ENCODE results near the gene SLC7A11.
"Not testable (repeated sequence)": the region's sequence is repeated elsewhere in the genome, so short reads cannot be mapped to it uniquely, and the experiment has no call there.

The SLC7A11 gene

GRCh38 chr4:138229160-138229559, 13.0 kb downstream of the SLC7A11 start:
- no peaks in the 10 kb centered on the region for H3K27me3 ChIP-seq (ENCODE audit: control insufficient read depth, insufficient read depth, low read length)
- no peak overlapping the region for H3K4me2 ChIP-seq (ENCODE audit: low read length)
- no peaks in the 10 kb centered on the region for H3K9me3 ChIP-seq (replicated peaks; ENCODE audit: low read length)
- H3K36me3 ChIP-seq (ENCODE audit: insufficient read depth, low read length): peaks cover 15% of the 10 kb centered on the region
- peaks cover 10% of the 10 kb centered on the region for H3K4me1 ChIP-seq (ENCODE audit: control insufficient read depth, insufficient read depth, low read length)
- no peak overlapping the region for H3K9ac ChIP-seq (ENCODE audit: low read depth, low read length)
- no peak overlapping the region for H3K4me3 ChIP-seq (ENCODE audit: low read length)

GRCh38 chr4:138226351-138226750, 15.8 kb downstream of the SLC7A11 start:
- Histone ChIP-seq H3K4me1 (ENCODE audit: control insufficient read depth, insufficient read depth, low read length) (peaks cover 22% of the 10 kb centered on the region), H3K36me3 (ENCODE audit: insufficient read depth, low read length) (peaks cover 22% of the 10 kb centered on the region), H3K4me3 (ENCODE audit: low read length) (no peak overlapping the region), H3K4me2 (ENCODE audit: low read length) (no peak overlapping the region), H3K27me3 (ENCODE audit: control insufficient read depth, insufficient read depth, low read length) (no peaks in the 10 kb centered on the region), H3K9ac (ENCODE audit: low read depth, low read length) (peak overlapping the region; percentile 18), H3K9me3 (replicated peaks; ENCODE audit: low read length) (no peaks in the 10 kb centered on the region)

GRCh38 chr4:138225477-138225876, 16.7 kb downstream of the SLC7A11 start:
- Histone ChIP-seq H3K36me3 (ENCODE audit: insufficient read depth, low read length) (peaks cover 16% of the 10 kb centered on the region), H3K4me1 (ENCODE audit: control insufficient read depth, insufficient read depth, low read length) (peaks cover 22% of the 10 kb centered on the region), H3K9me3 (replicated peaks; ENCODE audit: low read length) (no peaks in the 10 kb centered on the region), H3K4me3 (ENCODE audit: low read length) (no peak overlapping the region), H3K27me3 (ENCODE audit: control insufficient read depth, insufficient read depth, low read length) (no peaks in the 10 kb centered on the region), H3K4me2 (ENCODE audit: low read length) (peak overlapping the region; percentile 18), H3K9ac (ENCODE audit: low read depth, low read length) (no peak overlapping the region)

- Histone ChIP-seq H3K4me3 (ENCODE audit: low read length) (no peak overlapping the region), H3K4me1 (ENCODE audit: control insufficient read depth, insufficient read depth, low read length) (peaks cover 22% of the 10 kb centered on the region), H3K36me3 (ENCODE audit: insufficient read depth, low read length) (peaks cover 15% of the 10 kb centered on the region), H3K9me3 (replicated peaks; ENCODE audit: low read length) (no peaks in the 10 kb centered on the region), H3K4me2 (ENCODE audit: low read length) (no peak overlapping the region), H3K9ac (ENCODE audit: low read depth, low read length) (no peak overlapping the region), H3K27me3 (ENCODE audit: control insufficient read depth, insufficient read depth, low read length) (no peaks in the 10 kb centered on the region)
Observed at GRCh38 chr4:138224614-138225013, 17.5 kb downstream of the SLC7A11 start.

- no peaks in the 10 kb centered on the region for H3K9me3 ChIP-seq (replicated peaks; ENCODE audit: low read length)
- H3K36me3 ChIP-seq (ENCODE audit: insufficient read depth, low read length): peaks cover 24% of the 10 kb centered on the region
- H3K9ac ChIP-seq (ENCODE audit: low read depth, low read length): no peak overlapping the region
- no peak overlapping the region for H3K4me3 ChIP-seq (ENCODE audit: low read length)
- no peak overlapping the region for H3K4me2 ChIP-seq (ENCODE audit: low read length)
- H3K27me3 ChIP-seq (ENCODE audit: control insufficient read depth, insufficient read depth, low read length): no peaks in the 10 kb centered on the region
- H3K4me1 ChIP-seq (ENCODE audit: control insufficient read depth, insufficient read depth, low read length): peaks cover 22% of the 10 kb centered on the region
Observed at GRCh38 chr4:138223231-138223910, 18.8 kb downstream of the SLC7A11 start.

- Histone ChIP-seq H3K4me2 (ENCODE audit: low read length) (peak overlapping the region; percentile 50), H3K36me3 (ENCODE audit: insufficient read depth, low read length) (peaks cover 29% of the 10 kb centered on the region), H3K9me3 (replicated peaks; ENCODE audit: low read length) (no peaks in the 10 kb centered on the region), H3K27me3 (ENCODE audit: control insufficient read depth, insufficient read depth, low read length) (no peaks in the 10 kb centered on the region), H3K4me1 (ENCODE audit: control insufficient read depth, insufficient read depth, low read length) (peaks cover 22% of the 10 kb centered on the region), H3K9ac (ENCODE audit: low read depth, low read length) (peak overlapping the region; percentile 15), H3K4me3 (ENCODE audit: low read length) (no peak overlapping the region)
Observed at GRCh38 chr4:138222046-138222445, 20.1 kb downstream of the SLC7A11 start.

- peaks cover 30% of the 10 kb centered on the region for H3K36me3 ChIP-seq (ENCODE audit: insufficient read depth, low read length)
- no peaks in the 10 kb centered on the region for H3K9me3 ChIP-seq (replicated peaks; ENCODE audit: low read length)
- no peak overlapping the region for H3K9ac ChIP-seq (ENCODE audit: low read depth, low read length)
- no peak overlapping the region for H3K4me2 ChIP-seq (ENCODE audit: low read length)
- peaks cover 15% of the 10 kb centered on the region for H3K4me1 ChIP-seq (ENCODE audit: control insufficient read depth, insufficient read depth, low read length)
- no peak overlapping the region for H3K4me3 ChIP-seq (ENCODE audit: low read length)
- H3K27me3 ChIP-seq (ENCODE audit: control insufficient read depth, insufficient read depth, low read length): no peaks in the 10 kb centered on the region
Observed at GRCh38 chr4:138218976-138219375, 23.2 kb downstream of the SLC7A11 start.

GRCh38 chr4:138217567-138217966, 24.6 kb downstream of the SLC7A11 start:
- Histone ChIP-seq H3K36me3 (ENCODE audit: insufficient read depth, low read length) (peaks cover 20% of the 10 kb centered on the region), H3K4me2 (ENCODE audit: low read length) (no peak overlapping the region), H3K9me3 (replicated peaks; ENCODE audit: low read length) (no peaks in the 10 kb centered on the region), H3K27me3 (ENCODE audit: control insufficient read depth, insufficient read depth, low read length) (no peaks in the 10 kb centered on the region), H3K9ac (ENCODE audit: low read depth, low read length) (no peak overlapping the region), H3K4me1 (ENCODE audit: control insufficient read depth, insufficient read depth, low read length) (peaks cover 11% of the 10 kb centered on the region), H3K4me3 (ENCODE audit: low read length) (no peak overlapping the region)

GRCh38 chr4:138216272-138216867, 25.8 kb downstream of the SLC7A11 start:
- no peak overlapping the region for H3K9ac ChIP-seq (ENCODE audit: low read depth, low read length)
- peaks cover 20% of the 10 kb centered on the region for H3K36me3 ChIP-seq (ENCODE audit: insufficient read depth, low read length)
- H3K27me3 ChIP-seq (ENCODE audit: control insufficient read depth, insufficient read depth, low read length): no peaks in the 10 kb centered on the region
- no peak overlapping the region for H3K4me2 ChIP-seq (ENCODE audit: low read length)
- no peaks in the 10 kb centered on the region for H3K9me3 ChIP-seq (replicated peaks; ENCODE audit: low read length)
- H3K4me1 ChIP-seq (ENCODE audit: control insufficient read depth, insufficient read depth, low read length): no peaks in the 10 kb centered on the region
- H3K4me3 ChIP-seq (ENCODE audit: low read length): no peak overlapping the region

GRCh38 chr4:138210576-138210975, 31.6 kb downstream of the SLC7A11 start:
- not testable (repeated sequence) for H3K36me3 ChIP-seq (ENCODE audit: insufficient read depth, low read length); H3K4me2 ChIP-seq (ENCODE audit: low read length); H3K9me3 ChIP-seq (replicated peaks; ENCODE audit: low read length); H3K4me3 ChIP-seq (ENCODE audit: low read length); H3K9ac ChIP-seq (ENCODE audit: low read depth, low read length); H3K4me1 ChIP-seq (ENCODE audit: control insufficient read depth, insufficient read depth, low read length); H3K27me3 ChIP-seq (ENCODE audit: control insufficient read depth, insufficient read depth, low read length)

GRCh38 chr4:138209094-138209493, 33.1 kb downstream of the SLC7A11 start:
- Histone ChIP-seq H3K4me2 (ENCODE audit: low read length) (no peak overlapping the region), H3K4me3 (ENCODE audit: low read length) (no peak overlapping the region), H3K4me1 (ENCODE audit: control insufficient read depth, insufficient read depth, low read length) (no peaks in the 10 kb centered on the region), H3K36me3 (ENCODE audit: insufficient read depth, low read length) (no peaks in the 10 kb centered on the region), H3K27me3 (ENCODE audit: control insufficient read depth, insufficient read depth, low read length) (no peaks in the 10 kb centered on the region), H3K9me3 (replicated peaks; ENCODE audit: low read length) (no peaks in the 10 kb centered on the region), H3K9ac (ENCODE audit: low read depth, low read length) (no peak overlapping the region)

Data from skeletal muscle satellite cell (primary cell).